Progenitor cell of endocrine pancreas (in vitro differentiated cells): Measurements from ENCODE around the gene NLN. TPM values are rescaled to one million over a fixed set of nuclear protein-coding genes. Genes with fewer than 3 reads are reported as not detected.

ENCODE experiments used
- DNase-seq: peaks from one replicate; pipeline ENCODE4 v3.0.0; 2021; ENCODE audit warnings: low spot score; ENCODE audit not compliant: unreplicated experiment
- H3K27ac Mint-ChIP-seq: 2 replicates; pipeline ENCODE4 v1.8.0; 2021; ENCODE audit warnings: mild to moderate bottlenecking, moderate library complexity, mixed read lengths
- H3K27me3 Mint-ChIP-seq: 2 replicates; pipeline ENCODE4 v1.8.0; 2021; ENCODE audit warnings: mixed read lengths
- H3K36me3 Mint-ChIP-seq: 2 replicates; pipeline ENCODE4 v1.8.0; 2022; ENCODE audit warnings: mixed read lengths; ENCODE audit not compliant: insufficient read depth
- H3K4me1 Mint-ChIP-seq: 2 replicates; pipeline ENCODE4 v1.8.0; 2021; ENCODE audit warnings: low read depth, mixed read lengths
- H3K4me3 Mint-ChIP-seq: 2 replicates; pipeline ENCODE4 v1.8.0; 2021; ENCODE audit warnings: low read depth, mild to moderate bottlenecking, moderate library complexity, mixed read lengths
- H3K9me3 Mint-ChIP-seq: 2 replicates; pipeline ENCODE4 v1.8.0; 2021; ENCODE audit warnings: low read depth, mixed read lengths
- CTCF ChIP-seq: fragments of 200-600 bp; sonication (generic); IDR thresholded peaks from one replicate; pipeline ENCODE4 v1.5.0; 2021; ENCODE audit warnings: antibody characterized with exemption, mild to moderate bottlenecking; ENCODE audit not compliant: unreplicated experiment
- total RNA-seq: library from RNA; stranded (reverse); gene quantifications from 2 replicates; pipeline ENCODE4 v1.2.1, GENCODE V29; 2021

NLN gene
- total RNA-seq, 1 donor from 2014 or later: 65.1 TPM

GRCh38 chr5:65832152-65832551, 110.1 kb downstream of the NLN start:
- Mint-ChIP-seq H3K4me1 (peaks cover 1% of the 10 kb centered on the region), H3K27ac (no peak overlapping the region), H3K4me3 (no peak overlapping the region), H3K36me3 (peaks cover 7% of the 10 kb centered on the region), H3K9me3 (no peaks in the 10 kb centered on the region), H3K27me3 (peaks cover 2% of the 10 kb centered on the region)
- no peak for TF ChIP-seq CTCF
- DNase-seq: no peak

DNA sequence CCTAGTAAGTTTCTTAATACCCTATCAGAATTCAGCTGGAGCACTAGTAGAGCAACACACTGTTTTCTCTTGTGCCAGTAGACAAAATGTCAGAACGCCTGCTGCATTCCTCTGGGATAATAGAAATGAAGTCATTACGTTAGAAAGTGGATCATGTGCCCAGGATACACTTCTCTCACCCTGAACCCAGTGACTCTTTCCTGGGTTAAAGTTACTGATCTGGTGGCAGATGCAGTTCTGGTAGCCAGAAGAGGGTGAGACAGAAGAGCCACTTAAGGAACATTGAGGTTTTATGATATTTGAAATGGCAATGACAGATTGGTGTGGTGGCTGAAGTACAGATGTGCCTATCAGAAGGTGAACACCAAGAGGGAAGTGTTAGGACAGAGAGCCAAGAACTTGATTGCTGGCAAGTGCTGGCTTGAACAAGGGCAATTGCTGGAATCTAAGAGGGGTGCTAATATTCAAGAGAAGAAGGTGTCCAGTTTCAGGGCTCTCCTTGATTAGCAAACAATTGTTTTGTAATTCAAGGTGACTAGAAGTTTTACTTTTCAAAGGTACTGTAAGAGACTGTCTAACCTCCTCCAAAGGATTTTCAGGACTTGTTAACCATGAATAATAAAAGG, 110.7 kb downstream of the NLN start:
- Mint-ChIP-seq H3K36me3 (peaks cover 3% of the 10 kb centered on the region), H3K4me1 (peaks cover 1% of the 10 kb centered on the region), H3K27me3 (peaks cover 2% of the 10 kb centered on the region), H3K9me3 (no peaks in the 10 kb centered on the region), H3K4me3 (no peak overlapping the region), H3K27ac (no peak overlapping the region)
- DNase-seq: no peak
- TF ChIP-seq CTCF: no peak

DNA sequence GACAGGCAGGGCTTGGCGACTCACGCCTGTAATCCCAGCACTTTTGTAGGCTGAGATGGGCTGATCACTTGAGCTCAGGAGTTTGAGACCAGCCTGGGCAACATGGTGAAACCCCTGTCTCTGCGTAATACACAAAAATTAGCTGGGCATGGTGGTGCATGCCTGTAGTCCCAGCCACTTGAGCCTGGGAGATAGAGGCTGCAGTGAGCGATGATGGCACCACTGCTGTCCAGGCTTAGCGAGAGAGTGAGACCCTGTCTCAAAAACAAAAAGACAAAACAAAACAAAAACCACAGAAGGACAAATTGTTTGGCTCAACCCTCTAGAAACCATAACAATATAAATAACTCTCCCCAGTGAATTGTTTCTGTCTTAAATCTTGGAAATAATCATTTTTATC, 111.8 kb downstream of the NLN start:
- Mint-ChIP-seq H3K36me3 (peaks cover 3% of the 10 kb centered on the region), H3K9me3 (no peaks in the 10 kb centered on the region), H3K27ac (no peak overlapping the region), H3K4me3 (no peak overlapping the region), H3K27me3 (peaks cover 2% of the 10 kb centered on the region), H3K4me1 (peaks cover 1% of the 10 kb centered on the region)
- TF ChIP-seq CTCF: no peak
- no peak for DNase-seq

DNA sequence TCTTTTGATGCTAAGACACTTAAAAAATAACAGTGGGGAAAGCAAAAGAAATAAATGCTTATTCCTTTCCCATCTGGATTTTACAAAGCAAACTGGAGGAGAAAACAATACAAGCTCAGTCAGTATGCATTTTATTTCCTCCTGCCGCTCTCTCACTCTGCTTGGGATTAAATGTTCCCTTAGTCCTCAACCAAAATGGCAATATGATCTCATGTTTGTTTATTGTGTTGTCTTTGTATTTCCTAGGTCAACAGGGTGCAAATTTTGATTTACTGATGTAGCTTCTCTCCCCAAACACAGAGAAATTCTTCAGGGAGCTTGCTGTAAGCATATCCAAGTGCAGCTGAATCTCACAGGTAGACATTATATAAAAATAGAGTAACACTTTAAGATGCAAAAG, 112.3 kb downstream of the NLN start:
- Mint-ChIP-seq H3K36me3 (peaks cover 4% of the 10 kb centered on the region), H3K27ac (no peak overlapping the region), H3K9me3 (no peaks in the 10 kb centered on the region), H3K27me3 (peaks cover 2% of the 10 kb centered on the region), H3K4me3 (no peak overlapping the region), H3K4me1 (peaks cover 1% of the 10 kb centered on the region)
- TF ChIP-seq CTCF: no peak
- DNase-seq: no peak

DNA sequence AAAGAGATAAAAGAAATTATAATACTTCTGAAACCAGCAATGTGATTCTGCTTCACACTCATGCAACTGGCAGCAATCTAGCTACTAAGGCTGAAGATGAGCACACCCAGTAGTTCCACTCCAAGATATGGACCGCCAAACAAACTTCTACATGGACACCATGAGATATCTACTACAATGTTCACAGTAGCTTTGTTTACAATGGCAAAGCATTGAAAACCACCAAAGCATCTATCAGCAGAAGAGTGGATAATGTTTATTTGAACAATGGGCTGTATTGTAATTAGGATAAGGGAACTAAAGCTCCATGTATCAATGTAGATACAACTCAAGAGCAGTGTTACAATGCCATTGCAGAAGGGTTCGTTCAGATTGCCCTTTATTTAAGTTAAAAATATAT, 113.2 kb downstream of the NLN start:
- DNase-seq: no peak
- no peak for TF ChIP-seq CTCF
- peaks cover 2% of the 10 kb centered on the region for H3K27me3 Mint-ChIP-seq
- no peak overlapping the region for H3K4me3 Mint-ChIP-seq
- H3K27ac Mint-ChIP-seq: no peak overlapping the region
- H3K9me3 Mint-ChIP-seq: no peaks in the 10 kb centered on the region
- peaks cover 5% of the 10 kb centered on the region for H3K36me3 Mint-ChIP-seq
- H3K4me1 Mint-ChIP-seq: peaks cover 3% of the 10 kb centered on the region
